ENCODE data around the gene TST. TPM values are rescaled to one million over a fixed set of nuclear protein-coding genes. Genes with fewer than 3 reads are reported as not detected.
A peak's percentile ranks its signal among the peaks of the same experiment; 100 is the strongest.

TST gene
- total RNA-seq, 1 donor from 2014 or later, result 39.0 TPM

GRCh38 chr22:37010976-37011375 is 8.3 kb downstream of the TST start:
- Mint-ChIP-seq H3K4me3 (ENCODE audit: unreplicated experiment) (no peak overlapping the region), H3K36me3 (ENCODE audit: low read depth, unreplicated experiment) (no peaks in the 10 kb centered on the region), H3K27me3 (ENCODE audit: unreplicated experiment) (peaks cover 3% of the 10 kb centered on the region), H3K27ac (ENCODE audit: unreplicated experiment) (no peak overlapping the region), H3K9me3 (ENCODE audit: unreplicated experiment) (no peaks in the 10 kb centered on the region), H3K4me1 (ENCODE audit: unreplicated experiment) (peaks cover 28% of the 10 kb centered on the region)
- no peak for TF ChIP-seq CTCF (IDR thresholded peaks at IDR 0.05; ENCODE audit: unreplicated experiment)
- DNase-seq (ENCODE audit: low spot score), result no peak

- H3K27ac Mint-ChIP-seq (ENCODE audit: unreplicated experiment), result no peak overlapping the region
- H3K4me3 Mint-ChIP-seq (ENCODE audit: unreplicated experiment), result no peak overlapping the region
- no peaks in the 10 kb centered on the region for H3K9me3 Mint-ChIP-seq (ENCODE audit: unreplicated experiment)
- H3K4me1 Mint-ChIP-seq (ENCODE audit: unreplicated experiment), result peaks cover 28% of the 10 kb centered on the region
- no peaks in the 10 kb centered on the region for H3K36me3 Mint-ChIP-seq (ENCODE audit: low read depth, unreplicated experiment)
- DNase-seq (ENCODE audit: low spot score), result no peak
- TF ChIP-seq CTCF (IDR thresholded peaks at IDR 0.05; ENCODE audit: unreplicated experiment), result no peak
- H3K27me3 Mint-ChIP-seq (ENCODE audit: unreplicated experiment), result peaks cover 3% of the 10 kb centered on the region
Observed at GRCh38 chr22:37010174-37010573, 9.1 kb downstream of the TST start.

- peaks cover 3% of the 10 kb centered on the region for H3K27me3 Mint-ChIP-seq (ENCODE audit: unreplicated experiment)
- TF ChIP-seq CTCF (IDR thresholded peaks at IDR 0.05; ENCODE audit: unreplicated experiment), result no peak
- no peak for DNase-seq (ENCODE audit: low spot score)
- H3K4me3 Mint-ChIP-seq (ENCODE audit: unreplicated experiment), result no peak overlapping the region
- no peak overlapping the region for H3K27ac Mint-ChIP-seq (ENCODE audit: unreplicated experiment)
- H3K9me3 Mint-ChIP-seq (ENCODE audit: unreplicated experiment), result no peaks in the 10 kb centered on the region
- H3K36me3 Mint-ChIP-seq (ENCODE audit: low read depth, unreplicated experiment), result no peaks in the 10 kb centered on the region
- peaks cover 28% of the 10 kb centered on the region for H3K4me1 Mint-ChIP-seq (ENCODE audit: unreplicated experiment)
Observed at GRCh38 chr22:37009490-37009889, 9.8 kb downstream of the TST start.

- TF ChIP-seq CTCF (IDR thresholded peaks at IDR 0.05; ENCODE audit: unreplicated experiment), result no peak
- DNase-seq (ENCODE audit: low spot score), result peak; percentile 29
- Mint-ChIP-seq H3K4me3 (ENCODE audit: unreplicated experiment) (no peak overlapping the region), H3K27ac (ENCODE audit: unreplicated experiment) (peak overlapping the region; percentile 78), H3K36me3 (ENCODE audit: low read depth, unreplicated experiment) (no peaks in the 10 kb centered on the region), H3K27me3 (ENCODE audit: unreplicated experiment) (peaks cover 3% of the 10 kb centered on the region), H3K9me3 (ENCODE audit: unreplicated experiment) (no peaks in the 10 kb centered on the region), H3K4me1 (ENCODE audit: unreplicated experiment) (peaks cover 28% of the 10 kb centered on the region)
Observed at GRCh38 chr22:37008365-37008764, 10.9 kb downstream of the TST start.

GRCh38 chr22:37007651-37008050 is 11.6 kb downstream of the TST start:
- no peak for DNase-seq (ENCODE audit: low spot score)
- no peak for TF ChIP-seq CTCF (IDR thresholded peaks at IDR 0.05; ENCODE audit: unreplicated experiment)
- Mint-ChIP-seq H3K27ac (ENCODE audit: unreplicated experiment) (peak overlapping the region; percentile 78), H3K4me1 (ENCODE audit: unreplicated experiment) (peaks cover 28% of the 10 kb centered on the region), H3K4me3 (ENCODE audit: unreplicated experiment) (no peak overlapping the region), H3K27me3 (ENCODE audit: unreplicated experiment) (peaks cover 3% of the 10 kb centered on the region), H3K9me3 (ENCODE audit: unreplicated experiment) (no peaks in the 10 kb centered on the region), H3K36me3 (ENCODE audit: low read depth, unreplicated experiment) (no peaks in the 10 kb centered on the region)
